ENCODE results near the gene PPT2.
"Not testable (repeated sequence)": the region's sequence is repeated elsewhere in the genome, so short reads cannot be mapped to it uniquely, and the experiment has no call there.

Gene PPT2

DNA sequence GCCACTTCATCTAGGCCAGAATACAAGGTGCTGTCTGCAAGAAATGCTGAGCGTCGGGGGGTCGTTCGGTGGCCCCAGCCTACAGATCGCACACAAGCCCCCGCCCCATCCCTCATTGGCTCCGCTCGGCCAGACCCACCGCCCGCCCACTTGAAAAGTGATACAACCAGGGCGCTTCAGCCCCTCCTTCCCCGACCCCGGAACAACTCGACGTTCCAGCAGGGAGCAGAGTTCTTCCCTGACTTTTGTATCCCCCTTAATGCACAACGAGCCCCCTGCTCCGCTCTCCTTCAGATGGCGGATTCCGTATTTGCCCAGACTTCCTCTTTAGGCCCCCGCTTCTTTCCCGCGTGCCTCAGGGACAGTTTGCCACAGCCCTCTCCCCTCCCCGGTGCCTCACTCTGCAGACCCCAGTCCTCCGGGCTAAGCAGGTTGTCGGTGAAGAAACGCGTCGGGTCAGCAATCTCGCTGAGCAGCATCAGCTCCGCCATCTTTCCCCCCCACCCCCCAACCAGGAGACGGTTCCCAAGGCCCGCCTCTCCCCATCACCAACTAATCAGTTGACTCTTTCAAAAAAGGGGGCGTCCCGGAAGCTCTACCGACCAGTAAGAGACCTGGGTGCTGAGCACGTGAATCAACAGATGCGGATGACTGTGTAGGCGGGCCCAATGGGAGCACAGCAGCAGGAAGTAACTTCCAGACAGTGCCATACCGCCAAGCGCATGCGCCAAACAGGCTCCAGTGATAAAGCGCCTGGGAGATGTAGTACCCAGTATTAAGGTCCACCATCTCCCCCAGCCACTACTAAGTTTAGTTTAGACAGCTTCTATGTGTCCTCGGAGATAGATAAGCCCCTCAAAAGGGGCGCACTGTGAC is 26.0 kb upstream of the PPT2 start, which contains the start of gene ATF6B:
TSS of gene ATF6B (minus strand) at position 530 of the 876 bp plus-strand sequence. CDS start at position 491, 39 bp downstream.
- DNase-seq, result peak; percentile 83 to 95 (median 92)

DNA sequence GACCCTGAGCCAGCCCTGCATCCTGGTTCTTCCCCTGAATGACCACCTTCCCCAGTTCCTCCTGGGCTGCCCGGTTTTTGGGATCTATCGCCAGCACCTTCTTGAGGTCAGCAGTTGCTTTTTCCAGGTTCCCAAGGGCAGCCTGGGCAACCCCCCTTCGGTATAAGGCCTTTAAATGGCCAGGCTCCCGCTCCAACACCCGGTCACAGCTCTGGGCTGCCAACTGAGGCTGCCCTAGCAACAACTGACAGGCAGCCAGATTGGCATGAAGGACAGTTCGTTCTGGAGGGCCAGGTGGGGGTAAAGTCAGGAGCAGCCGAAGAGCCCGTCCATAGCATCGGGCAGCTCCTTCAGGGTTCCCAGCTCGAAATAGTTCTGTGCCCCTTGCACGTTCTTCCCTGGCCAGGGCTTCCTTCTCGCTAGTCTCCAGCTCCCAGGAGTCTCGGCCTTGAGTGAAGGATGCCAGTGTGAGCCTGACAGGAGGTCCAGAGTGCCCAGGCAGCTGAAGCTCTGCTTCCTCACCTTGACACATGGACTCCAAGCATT is 25.1 kb upstream of the PPT2 start:
- no peak for DNase-seq

DNA sequence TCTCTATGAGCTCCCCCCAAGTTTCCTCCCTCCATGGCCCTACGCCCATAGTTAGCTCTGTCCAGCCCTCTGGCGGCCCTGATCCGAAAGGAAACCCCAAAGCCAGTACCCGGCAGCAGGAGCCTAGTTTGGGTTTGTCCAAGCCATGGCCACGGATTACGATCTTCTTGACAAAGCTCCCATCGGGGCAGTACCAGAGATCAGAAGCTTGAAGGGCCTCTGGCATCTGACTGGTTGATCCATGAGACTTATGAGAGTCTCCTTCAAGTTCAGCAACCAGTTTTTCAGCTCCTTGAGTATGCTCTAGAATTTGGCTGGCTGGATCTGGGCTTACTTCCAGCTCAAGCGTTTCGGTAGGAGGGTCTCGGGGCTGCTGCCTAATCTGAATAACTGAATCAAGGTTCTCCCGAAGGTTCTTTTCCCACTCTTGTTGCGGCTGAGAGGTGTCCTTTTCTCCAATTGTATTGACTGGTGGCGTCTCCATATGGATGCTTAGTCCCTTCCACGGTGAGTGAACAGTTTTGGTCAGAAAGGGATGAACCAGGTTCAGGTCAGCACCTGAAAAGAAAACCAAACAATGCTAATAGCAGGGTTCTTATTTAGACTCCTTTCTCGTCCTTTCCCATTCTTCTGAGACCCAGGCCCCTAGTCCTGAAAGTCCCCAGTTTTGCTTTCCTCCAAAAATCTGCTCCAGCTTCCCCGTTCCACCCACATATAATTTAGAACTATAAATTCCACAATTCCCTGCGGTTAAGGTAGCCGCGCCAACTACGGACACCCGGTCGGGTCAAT is 24.4 kb upstream of the PPT2 start:
- no peak for DNase-seq

DNA sequence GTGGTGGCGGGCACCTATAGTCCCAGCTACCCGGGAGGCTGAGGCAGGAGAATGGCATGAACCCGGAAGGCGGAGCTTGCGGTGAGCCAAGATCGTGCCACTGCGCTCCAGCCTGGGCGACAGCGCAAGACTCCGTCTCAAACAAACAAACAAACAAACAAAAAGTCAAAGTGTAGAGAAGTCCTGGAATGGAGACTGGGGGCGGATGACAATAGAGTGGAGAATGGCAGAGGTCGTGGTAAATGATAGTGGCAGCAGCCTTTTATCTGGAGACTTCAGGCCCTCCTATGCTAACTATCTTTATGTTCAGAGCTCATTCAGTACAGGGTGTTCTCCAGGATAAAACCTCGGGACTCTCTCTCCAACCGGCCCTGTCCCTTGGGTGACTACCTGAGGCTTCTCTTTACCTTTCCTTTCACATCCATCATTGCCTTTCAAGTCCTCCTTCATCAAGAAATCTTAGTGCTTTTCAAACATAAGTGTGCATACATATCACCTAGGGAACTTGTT is 22.4 kb upstream of the PPT2 start:
- no peak for DNase-seq

DNA sequence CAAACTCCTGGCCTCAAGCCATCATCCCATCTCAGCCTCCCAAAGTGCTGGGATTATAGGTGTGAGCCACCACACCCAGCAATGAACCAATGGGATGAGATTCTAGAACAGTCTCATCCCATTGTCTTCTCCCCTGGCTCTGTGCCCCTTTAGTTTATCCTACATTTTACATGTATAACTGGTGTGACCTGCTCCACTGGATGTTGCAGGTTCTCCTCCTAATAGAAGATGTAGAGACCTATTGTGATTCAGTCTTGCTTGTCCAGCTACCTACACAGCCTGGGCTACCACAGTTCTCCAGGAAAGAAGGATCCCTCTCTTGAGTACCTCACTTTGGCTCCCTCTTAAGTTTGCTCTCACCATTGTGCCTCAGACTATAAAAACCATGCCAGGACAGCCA is 21.8 kb upstream of the PPT2 start:
- DNase-seq, result no peak

DNA sequence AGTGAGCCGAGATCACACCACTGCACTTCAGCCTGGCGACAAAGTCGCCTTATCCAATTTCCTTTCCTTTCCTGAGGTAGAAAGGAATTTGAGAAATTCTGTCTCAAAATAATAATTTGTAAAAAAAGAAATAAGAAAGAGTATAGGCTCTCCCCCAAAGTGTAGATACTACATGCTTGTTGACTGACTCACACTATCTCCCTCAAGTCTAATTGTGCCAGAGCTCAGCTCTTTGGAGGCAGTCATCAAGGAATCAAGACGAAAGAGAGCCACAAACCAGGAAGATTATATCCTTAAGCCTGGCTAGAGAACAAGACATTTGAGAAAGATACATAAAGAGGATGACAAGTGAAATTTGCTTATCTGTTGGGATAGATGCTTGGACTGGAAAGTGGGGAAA is 20.2 kb upstream of the PPT2 start:
- DNase-seq, result no peak

DNA sequence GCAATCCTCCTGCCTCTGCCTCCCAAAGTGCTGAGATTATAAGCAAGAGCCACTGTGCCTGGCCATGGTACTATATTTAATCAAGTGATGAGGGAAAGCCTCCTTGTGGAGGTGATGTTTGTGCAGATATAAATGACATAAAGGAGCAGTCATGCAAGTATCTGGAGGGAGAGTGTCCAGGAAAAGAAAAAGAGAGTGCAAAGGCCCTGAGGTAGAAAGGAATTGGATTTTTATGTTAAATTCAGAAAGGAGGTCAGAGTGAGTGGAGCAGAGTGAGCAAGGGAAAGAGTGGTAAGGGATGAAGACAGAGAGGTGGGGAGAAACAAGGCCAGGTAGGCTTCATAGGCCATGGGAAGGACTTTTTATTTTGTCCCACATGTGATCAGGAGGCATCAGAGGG is 16.5 kb upstream of the PPT2 start:
- DNase-seq, result no peak

DNA sequence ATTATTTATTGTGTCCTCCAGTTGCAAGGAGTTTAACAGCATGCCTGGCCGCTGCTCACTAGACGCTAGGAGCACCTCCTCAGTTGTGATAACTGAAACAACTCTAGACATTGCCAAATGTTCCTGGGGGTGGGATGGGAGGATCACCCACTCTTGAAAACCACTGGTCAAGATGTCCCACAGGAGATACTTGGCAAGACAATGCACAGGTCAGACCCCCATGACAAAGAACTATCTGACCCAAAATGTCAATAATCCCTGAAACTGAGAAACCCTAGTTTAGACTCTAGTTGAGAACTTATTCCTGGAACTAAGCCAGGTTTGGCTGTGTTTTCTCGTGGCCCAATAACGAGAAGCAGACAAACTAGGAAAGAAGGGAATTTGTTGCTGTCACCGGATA is 14.4 kb upstream of the PPT2 start:
- DNase-seq, result no peak

DNA sequence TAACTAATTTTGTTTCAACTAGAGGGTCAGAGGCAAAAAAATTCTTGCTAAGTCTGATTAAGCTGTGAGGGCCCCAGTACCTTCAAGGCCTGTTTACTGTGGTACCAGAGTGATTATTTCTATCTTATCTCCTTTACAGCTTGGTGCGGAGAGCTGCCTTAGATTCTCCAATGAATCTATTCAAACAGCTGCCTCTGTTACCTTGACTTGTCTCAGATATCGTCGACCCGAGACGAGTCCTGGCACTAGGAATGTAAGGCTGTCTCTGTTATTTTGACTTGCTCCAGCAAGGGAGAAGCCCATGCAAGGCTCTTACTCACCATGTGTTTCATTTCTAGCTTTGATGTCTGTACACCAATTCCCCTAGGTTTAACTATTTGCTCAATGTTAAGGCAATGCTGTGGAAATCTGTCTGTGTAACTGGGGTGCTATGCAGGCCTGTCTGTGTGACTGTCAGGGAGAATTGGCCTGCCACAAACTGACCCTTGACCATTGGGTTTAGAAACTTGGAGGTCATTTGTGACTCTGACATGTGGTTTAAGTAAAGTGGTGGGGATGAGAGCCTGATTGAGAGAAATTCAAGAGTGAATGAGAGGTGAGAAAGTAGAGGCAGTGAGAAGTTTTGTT is 13.4 kb upstream of the PPT2 start:
- DNase-seq, result no peak

DNA sequence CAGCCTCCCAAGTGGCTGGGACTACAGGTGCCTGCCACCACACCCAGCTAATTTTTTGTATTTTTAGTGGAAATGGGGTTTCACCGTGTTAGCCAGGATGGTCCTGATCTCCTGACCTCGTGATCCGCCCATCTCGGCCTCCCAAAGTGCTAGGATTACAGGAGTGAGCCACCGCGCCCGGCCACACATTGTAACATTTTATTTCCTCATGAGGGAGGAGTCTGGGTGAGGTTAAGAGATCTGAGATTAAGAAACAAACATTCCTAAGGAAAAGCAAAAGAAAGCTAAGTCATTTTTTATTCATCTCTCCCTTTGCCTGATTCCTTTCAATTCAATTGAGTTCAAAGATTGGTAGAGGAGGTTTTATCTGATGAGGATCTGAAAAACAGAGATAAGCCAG is 9.7 kb upstream of the PPT2 start:
- DNase-seq, result not testable (repeated sequence)

DNA sequence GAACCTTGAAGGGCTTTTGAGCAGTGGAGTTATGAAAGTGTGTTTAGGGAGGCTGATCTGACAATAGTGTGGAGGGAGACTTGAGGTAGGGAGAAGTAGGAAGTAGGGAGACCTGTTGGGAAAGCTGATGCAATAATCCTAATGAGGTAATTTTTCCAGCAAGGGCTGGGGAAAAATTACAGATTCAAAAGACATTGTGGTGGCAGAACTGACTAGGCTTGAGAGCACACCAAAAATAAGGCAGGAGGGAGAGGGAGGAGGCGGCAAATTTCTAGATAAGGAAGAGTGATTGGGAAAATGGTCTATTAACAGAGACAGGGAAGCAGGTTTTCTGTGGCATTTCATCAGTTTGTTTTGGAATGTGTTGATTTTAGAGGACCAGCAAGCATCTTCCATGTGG is 7.7 kb upstream of the PPT2 start:
- no peak for DNase-seq

DNA sequence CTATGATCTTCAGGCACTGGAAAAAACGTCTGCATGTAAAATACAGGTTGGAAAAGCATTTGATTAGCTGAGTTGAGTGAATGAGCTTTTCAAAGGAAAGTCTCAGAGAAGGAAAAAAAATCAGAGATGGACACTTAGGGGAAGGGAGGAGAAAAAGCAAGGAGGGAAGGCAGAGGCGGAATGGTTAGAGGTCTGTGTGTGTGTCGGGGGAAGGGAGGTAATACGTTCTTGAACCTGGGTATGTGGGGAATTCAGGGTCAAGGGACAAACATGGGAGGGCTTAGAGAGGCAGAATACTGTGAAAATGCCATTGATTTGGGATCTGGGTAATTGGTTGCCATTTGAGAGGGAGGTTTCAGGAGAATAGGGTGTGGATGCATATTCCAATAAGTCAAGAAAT is 7.3 kb upstream of the PPT2 start:
- no peak for DNase-seq

DNA sequence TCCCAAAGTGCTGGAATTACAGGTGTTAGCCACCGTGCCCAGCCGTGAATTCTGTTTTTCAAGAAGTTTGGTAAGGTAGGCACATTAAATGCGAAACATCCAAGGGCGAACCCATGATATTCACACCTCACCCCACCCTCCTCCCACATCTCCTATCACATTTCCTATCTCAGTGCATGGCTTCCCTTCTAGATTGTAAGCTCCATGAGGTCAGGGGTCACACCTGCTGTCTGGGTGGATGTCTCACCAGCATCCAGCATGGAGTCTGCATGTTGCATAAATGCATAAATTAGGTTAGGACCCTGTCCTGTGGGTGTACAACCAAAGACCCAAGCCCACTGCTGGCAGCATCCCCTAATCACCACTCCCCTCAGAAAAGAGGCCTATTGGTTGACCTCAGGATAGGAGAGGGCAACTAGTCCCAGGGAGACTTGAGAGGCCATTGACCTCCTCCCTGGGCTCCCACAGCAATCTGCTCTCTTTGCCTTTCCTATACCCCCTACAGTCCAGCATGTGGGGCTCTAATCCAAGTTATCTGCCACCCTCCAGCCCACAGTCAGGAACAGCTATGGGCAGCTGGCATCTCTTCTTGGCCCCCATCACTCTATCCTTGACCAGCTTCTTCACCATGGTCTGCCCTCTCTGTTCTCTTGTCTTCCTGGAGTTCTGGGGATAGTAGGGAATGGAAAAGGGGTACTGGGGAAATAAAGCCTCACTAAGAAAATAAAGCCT is 6.4 kb upstream of the PPT2 start:
- no peak for DNase-seq

DNA sequence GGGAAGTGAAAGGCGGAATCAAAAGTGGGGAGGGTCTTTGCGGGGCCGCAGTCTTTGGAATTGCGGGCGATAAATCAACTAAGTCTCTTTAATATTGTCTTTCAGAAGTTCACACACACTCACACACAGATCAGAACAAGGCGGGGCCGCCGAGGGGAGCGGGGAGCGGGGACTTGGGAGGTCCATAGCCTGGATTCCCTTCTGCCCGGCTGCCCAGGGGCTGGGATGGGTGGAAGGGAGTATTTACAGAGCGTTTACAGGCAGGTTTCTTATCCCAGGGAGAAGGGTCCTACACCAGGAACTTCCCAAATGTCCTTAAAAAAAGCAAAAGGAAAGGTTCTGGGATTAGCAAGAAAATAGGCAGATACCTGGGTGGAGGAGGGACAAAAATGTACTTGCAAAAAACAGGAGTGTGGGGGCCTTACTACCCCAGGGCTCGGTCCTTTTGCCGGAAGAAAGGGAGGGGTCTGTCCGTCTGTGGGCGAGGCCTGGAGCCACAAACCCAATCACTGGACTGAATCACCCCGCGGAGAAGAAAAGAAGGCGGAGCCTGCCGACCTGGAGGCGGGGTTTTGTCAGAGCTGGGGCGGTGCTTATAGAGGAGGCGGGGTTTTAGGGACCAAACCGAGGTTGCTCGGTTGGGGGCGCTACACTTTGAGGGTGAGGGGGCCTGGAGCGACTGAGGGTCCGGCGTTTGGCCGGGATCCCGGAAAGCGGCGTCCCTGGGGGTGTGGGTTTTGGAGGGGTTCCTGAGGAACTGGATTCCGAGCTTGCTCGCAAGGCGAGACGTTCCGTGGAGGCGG is 5.5 kb upstream of the PPT2 start:
- DNase-seq, result peak; percentile 37 to 57 (median 40)

DNA sequence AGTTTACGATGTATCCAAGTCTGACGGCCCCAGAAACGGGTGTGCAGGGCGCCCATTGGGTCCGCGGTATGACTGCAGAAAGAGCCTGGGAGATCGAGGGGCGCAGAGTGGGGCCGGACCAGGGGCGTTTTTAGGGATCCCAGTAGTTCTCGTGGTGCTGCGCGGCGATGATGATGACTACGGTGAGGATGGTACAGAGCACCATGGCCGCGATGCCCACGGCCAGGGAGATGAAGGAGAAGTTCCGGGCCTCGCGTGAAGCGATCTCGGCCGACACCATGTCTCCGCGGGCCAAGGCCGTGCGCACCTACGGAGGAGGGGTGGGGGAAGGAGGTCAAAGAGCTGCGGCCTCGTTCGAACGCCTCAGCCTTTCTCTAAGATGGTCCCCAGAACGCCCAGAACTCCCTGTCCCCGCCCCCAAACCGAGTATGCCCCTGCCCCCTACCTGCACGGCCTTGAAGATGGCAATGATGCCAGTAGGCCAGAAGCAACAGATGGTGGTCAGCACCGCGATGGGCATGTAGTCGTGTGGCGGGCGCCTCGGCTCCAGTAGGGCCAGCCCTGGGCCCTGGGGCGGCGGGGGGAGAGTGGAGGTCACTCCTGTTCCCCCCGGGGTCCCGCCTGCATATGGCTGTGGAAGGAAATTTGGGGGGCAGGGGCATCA is 4.7 kb upstream of the PPT2 start:
- DNase-seq, result no peak

DNA sequence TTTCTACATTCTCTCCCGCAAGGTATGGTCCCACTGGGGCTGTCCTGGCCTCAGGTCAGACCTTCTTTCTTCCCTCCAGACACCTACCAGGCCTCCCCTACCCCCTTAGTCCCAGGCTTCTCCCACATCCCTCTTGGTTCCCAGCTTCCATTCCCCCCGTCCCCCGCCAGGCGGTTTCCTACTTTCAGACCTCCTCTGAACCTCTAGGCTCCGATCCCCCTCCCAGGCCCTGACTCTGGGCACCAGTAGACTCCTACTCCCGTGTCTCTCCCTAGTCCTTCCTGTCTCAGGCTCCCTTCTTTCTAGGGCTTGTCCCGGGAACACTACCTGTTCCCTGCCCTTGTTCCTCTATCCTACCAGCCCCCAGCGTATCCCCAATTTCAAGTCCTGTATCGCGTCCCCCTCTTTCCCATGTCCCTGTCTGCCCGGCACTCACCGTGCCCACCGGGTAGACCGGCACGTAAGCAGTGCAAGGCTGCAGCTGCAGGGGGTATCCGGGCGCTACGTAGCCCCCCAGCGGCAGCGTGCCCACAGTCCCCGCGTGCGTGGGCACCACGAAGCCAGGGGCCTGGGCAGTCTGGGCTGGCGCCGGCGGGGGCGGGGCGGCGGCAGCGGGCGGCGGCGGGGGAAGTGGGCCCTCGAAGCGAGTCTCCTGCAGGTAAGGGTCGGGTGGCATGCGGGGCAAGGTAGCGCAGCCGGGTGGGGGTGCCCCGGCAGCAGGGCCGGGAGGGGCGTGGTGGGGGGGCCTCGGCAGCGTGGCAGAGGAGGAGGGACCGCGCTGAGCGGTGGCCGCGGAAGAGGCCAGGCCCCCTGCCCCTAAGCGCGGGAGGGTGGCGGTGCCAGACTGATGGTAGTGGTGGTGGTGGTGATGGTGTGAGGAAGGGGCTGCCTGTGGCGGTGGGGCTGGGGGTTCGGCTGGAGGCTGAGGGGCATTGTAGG is 3.7 kb upstream of the PPT2 start:
- no peak for DNase-seq

DNA sequence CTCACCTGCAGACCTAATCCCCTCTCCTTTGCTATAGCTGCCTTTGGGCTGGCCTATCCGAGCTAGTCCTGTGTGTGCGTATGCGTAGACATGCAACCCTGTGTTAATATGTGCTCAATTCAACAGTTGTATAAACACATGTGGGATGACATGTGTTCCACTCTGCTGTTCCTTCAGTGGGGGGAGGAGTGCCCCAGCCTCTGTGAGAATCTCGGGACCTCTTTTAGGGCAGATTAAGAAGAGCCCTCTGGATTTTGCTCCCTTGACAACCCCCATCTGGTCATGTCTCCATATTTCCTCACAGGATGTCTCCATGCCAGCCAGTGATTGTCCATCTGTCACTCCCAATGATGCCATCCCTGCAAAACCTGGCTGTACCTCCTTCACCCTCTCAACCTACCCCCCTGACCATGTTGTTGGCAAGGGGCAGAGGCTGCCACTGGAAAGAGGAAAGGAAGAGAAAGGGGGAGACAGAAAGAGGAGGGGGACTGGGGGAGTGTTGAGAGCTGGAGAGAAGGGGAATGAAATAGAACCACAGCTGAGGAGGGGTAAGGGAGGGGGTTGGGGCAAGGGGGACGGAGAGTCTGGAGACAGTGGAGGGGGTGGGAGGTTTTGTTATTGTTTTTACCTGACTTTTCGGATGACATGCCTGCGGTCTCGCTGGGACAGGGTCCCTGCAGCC is 2.6 kb upstream of the PPT2 start:
- DNase-seq, result no peak

DNA sequence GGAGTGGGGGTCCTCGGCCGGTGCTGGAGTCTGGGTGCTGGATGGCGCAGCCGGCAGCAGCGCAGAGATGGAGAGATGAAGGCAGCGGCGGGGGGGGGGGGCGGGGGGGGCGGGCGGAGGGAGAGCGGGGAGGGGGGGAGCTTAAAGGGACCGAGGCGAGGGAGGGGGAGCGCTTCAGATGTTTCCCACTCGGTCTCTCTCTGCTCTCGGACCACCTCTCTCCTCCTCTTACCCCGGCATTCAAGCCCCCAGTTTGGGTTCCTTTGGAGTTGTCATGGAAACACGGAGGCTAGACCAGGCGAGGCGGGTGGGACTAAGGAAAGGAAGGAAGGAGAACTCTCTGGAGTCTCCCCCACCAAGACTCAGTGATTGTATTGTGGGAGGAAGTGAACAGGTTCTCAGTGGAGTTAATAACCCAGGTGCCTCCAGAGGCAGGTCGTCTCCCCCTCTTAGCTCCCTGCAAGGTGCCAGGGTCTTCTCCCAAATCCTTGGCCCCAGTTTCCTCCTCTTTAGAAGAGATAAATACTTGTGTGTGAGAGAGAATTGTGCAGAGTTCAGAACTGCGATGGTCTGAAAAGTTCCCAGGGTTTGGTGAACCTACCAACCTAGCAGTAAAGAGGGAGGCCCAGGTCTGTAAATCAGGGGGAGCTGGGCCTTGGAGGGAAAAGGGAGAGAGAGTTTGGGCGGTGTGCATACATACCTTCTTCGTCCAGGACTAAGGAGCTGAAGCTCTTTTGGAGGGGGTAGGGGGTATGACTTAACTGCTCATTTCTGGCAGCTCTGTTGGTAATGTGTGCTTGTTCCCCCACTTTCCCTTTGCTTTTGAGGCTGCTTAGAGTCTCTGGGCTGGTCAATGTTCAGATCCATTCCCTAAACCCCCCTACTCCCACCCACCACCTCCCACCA is 1.8 kb upstream of the PPT2 start, which contains the start of gene PRRT1:
TSS of gene PRRT1 (minus strand) at position 77 of the 906 bp plus-strand sequence. CDS start 112 bp downstream, outside the sequence.
- no peak for DNase-seq

Data from activated CD4-positive, CD25-positive, alpha-beta regulatory T cell (primary cell).